Testis (tissue), 3 donors: ENCODE data around the gene TSHZ1. TPM values are rescaled to one million over a fixed set of nuclear protein-coding genes. Genes with fewer than 3 reads are reported as not detected.

ENCODE experiments used
- DNase-seq: peaks from one replicate; pipeline ENCODE4 v3.0.0-alpha.2; 2019
- H3K27ac ChIP-seq, 2 donors: fragments of 200-600 bp; sonication (generic); one replicate each; pipeline ENCODE4 v1.5.1; 2019
- H3K27me3 ChIP-seq: fragments of 200-600 bp; sonication (generic); one replicate; pipeline ENCODE4 v1.5.1; 2019
- H3K36me3 ChIP-seq: fragments of 200-600 bp; sonication (generic); one replicate; pipeline ENCODE4 v1.5.1; 2017; ENCODE audit warnings: low read depth; ENCODE audit errors: missing control alignments
- H3K4me1 ChIP-seq: fragments of 200-600 bp; sonication (generic); one replicate; pipeline ENCODE4 v1.5.1; 2019
- H3K4me3 ChIP-seq, 2 donors: fragments of 200-600 bp; sonication (generic); one replicate each; pipeline ENCODE4 v1.5.1; 2017 to 2019
- H3K9me3 ChIP-seq: fragments of 200-600 bp; sonication (generic); one replicate; pipeline ENCODE4 v1.5.1; 2017
- POLR2A ChIP-seq: fragments of 450-650 bp; IDR thresholded peaks from one replicate; pipeline ENCODE4 v1.6.1; 2017; ENCODE audit warnings: antibody characterized with exemption, mild to moderate bottlenecking, moderate library complexity
- WGBS, 2 donors: methylation state at CpG; one replicate each; pipeline ENCODE4 v1.1.5; 2018; 5-methylcytosine and 5-hydroxymethylcytosine counted together
- intact Hi-C: fragments of 100-400 bp; cut with DNase I; formaldehyde crosslinking; loops from one replicate; pipeline ENCODE4 v1.15.1; 2023; ENCODE audit warnings: low total_unique reads
- polyA plus RNA-seq: library from polyadenylated mRNA; stranded (reverse); fragments of 350-450 nt; fragmentation: Illumina TruSeq; extraction: RNeasy Lipid Tissue Mini Kit (QIAGEN cat#74804); gene quantifications from one replicate; pipeline ENCODE4 v1.2.3, GENCODE V29; 2014; ENCODE audit warnings: low read depth, low replicate concordance; ENCODE audit not compliant: insufficient read depth
- total RNA-seq, 2 donors: library from RNA; depleted of rRNA; stranded (reverse); fragments of >200 nt; gene quantifications; one replicate each; pipeline ENCODE4 v1.2.3, GENCODE V29; 2016
- TF ChIP-seq, protein P1 (sequence below), 3 experiments: fragments of 450-650 bp in 2 of 3; fragments of 200-600 bp in 1 of 3; sonication (generic) in 1 of 3; IDR thresholded peaks; one replicate each; pipeline ENCODE4 v1.5.1; 2016 to 2019; ENCODE audit warnings: antibody characterized with exemption in 3 of 3, mild to moderate bottlenecking in 2 of 3, moderate library complexity in 1 of 3

TSHZ1 gene
- total and polyA plus RNA-seq, 3 donors from 2014 or later, result 12.8 to 36.2 (median 18.4) TPM

DNA sequence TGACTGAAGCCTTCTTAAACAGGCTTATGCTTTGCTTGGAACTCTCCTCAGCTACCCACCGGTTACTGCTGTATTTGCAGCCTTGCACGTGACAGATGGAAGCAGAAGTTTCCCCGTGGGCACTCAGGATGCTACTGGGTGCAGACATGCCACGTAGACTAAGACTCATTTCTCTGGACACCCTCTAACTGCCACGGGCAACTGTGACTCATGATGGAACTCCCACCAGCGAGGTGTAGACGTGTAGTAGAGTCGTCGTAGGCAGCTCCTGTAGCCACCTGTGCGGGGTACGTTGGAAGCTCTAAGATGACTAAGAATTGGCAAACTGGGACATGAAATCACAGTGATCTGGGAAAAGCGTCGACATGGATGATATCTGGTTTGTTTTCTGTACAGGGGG, 27.5 kb downstream of the TSHZ1 start:
- intact Hi-C loops, result no loop called here
- 67 to 72% methylated on average over 13 of the region's 13 CpGs for WGBS, 2 donors
- no peaks in the 10 kb centered on the region for H3K27me3 ChIP-seq
- peaks cover 16% of the 10 kb centered on the region for H3K4me1 ChIP-seq
- H3K9me3 ChIP-seq, result no peaks in the 10 kb centered on the region
- TF ChIP-seq, protein P1, sequence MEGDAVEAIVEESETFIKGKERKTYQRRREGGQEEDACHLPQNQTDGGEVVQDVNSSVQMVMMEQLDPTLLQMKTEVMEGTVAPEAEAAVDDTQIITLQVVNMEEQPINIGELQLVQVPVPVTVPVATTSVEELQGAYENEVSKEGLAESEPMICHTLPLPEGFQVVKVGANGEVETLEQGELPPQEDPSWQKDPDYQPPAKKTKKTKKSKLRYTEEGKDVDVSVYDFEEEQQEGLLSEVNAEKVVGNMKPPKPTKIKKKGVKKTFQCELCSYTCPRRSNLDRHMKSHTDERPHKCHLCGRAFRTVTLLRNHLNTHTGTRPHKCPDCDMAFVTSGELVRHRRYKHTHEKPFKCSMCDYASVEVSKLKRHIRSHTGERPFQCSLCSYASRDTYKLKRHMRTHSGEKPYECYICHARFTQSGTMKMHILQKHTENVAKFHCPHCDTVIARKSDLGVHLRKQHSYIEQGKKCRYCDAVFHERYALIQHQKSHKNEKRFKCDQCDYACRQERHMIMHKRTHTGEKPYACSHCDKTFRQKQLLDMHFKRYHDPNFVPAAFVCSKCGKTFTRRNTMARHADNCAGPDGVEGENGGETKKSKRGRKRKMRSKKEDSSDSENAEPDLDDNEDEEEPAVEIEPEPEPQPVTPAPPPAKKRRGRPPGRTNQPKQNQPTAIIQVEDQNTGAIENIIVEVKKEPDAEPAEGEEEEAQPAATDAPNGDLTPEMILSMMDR (IDR thresholded peaks at IDR 0.05), result no peak
- TF ChIP-seq POLR2A, result no peak
- no peaks in the 10 kb centered on the region for H3K36me3 ChIP-seq
- no peak for DNase-seq
- H3K4me3 ChIP-seq, result no peak overlapping the region
- H3K27ac ChIP-seq, result peak overlapping the region in 1 of 2 donors; percentile 55

DNA sequence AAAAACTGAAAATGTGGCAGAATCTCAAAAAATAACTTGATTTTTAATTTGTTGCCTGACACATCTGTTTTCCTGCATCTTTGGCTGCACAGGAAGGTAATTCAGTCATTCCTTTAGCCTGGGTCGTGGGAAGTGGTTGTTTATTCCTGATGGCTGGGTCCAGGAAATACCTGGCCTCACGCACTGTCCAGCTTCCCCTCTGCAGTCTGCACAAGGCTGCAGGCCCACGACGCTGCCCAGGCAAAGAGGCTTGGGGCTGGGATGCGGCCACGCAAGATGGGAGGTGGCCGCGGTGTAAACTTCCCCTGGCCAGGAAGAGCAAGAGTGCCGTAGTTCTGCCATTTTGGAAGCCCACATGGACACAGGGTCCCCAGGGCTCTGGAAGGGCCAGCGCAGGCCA, 28.2 kb downstream of the TSHZ1 start:
- DNase-seq, result no peak
- H3K27me3 ChIP-seq, result no peaks in the 10 kb centered on the region
- no peaks in the 10 kb centered on the region for H3K9me3 ChIP-seq
- intact Hi-C loops, result no loop called here
- peaks cover 16% of the 10 kb centered on the region for H3K4me1 ChIP-seq
- no peak overlapping the region for H3K4me3 ChIP-seq
- WGBS, 2 donors, result 49 to 57% methylated on average over 10 of the region's 10 CpGs
- no peak overlapping the region for H3K27ac ChIP-seq
- TF ChIP-seq, protein P1 (IDR thresholded peaks at IDR 0.05), result no peak
- TF ChIP-seq POLR2A, result no peak
- no peaks in the 10 kb centered on the region for H3K36me3 ChIP-seq

DNA sequence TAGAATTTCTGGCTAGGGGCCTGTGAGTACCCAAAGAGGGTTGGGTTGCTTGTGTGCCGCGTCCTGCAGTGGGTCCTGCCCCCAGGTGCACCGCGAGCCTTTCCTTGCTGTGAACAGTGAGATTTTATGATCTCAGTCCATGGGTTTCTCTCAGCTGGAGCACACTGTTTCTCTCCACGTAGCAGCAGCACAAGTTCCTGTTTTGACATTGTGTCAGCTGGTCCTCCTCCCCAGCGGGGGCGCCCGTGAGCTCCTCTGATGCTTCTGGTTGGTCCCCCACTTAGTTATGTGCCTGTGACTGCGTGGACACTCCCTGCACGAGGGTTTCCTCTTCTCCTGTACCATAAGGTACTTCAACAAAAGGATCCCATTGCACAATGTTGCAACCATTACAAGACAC, 29.8 kb downstream of the TSHZ1 start:
- TF ChIP-seq, protein P1 (IDR thresholded peaks at IDR 0.05), result no peak
- no peak for TF ChIP-seq POLR2A
- peaks cover 21% of the 10 kb centered on the region for H3K4me1 ChIP-seq
- peak overlapping the region in 1 of 2 donors; percentile 48 for H3K27ac ChIP-seq
- no peak for DNase-seq
- H3K27me3 ChIP-seq, result no peaks in the 10 kb centered on the region
- intact Hi-C loops, result no loop called here
- no peaks in the 10 kb centered on the region for H3K9me3 ChIP-seq
- WGBS, 2 donors, result 65 to 75% methylated on average over 10 of the region's 10 CpGs
- no peak overlapping the region for H3K4me3 ChIP-seq
- H3K36me3 ChIP-seq, result no peaks in the 10 kb centered on the region

DNA sequence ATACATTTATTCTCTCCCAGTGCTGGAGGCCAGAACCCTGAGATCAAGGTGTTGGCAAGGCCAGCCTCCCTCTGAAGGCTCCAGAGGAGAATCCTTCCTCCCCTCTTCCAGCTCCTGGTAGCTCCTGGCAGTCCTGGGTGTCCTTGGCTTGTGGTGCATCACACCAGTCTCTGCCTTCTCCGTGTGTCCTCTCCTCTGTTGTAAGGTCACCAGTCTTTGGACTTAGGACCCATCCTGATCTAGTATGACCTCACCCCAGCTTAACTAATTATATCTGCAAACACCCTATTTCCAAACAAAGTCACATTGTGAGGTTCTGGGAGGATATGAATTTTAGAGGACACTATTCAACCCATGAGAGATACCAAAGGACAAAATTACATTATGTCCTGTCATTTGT, 31.1 kb downstream of the TSHZ1 start:
- Histone ChIP-seq H3K4me3 (no peak overlapping the region), H3K9me3 (no peaks in the 10 kb centered on the region), H3K4me1 (peaks cover 24% of the 10 kb centered on the region), H3K27ac (no peak overlapping the region), H3K27me3 (no peaks in the 10 kb centered on the region), H3K36me3 (no peaks in the 10 kb centered on the region)
- DNase-seq, result no peak
- 81 to 85% methylated on average over 1 of the region's 1 CpG for WGBS, 2 donors
- intact Hi-C loops, result no loop called here
- TF ChIP-seq, protein P1 (IDR thresholded peaks at IDR 0.05), result no peak
